K562 (cell line): Measurements from ENCODE around the gene SNRNP70. TPM values are rescaled to one million over a fixed set of nuclear protein-coding genes. Genes with fewer than 3 reads are reported as not detected.

Experiments used
- ARID4B ChIP-seq: sonication (generic); formaldehyde crosslinking; IDR thresholded peaks from 2 replicates; pipeline ENCODE4 v1.8.0; 2022; ENCODE audit warnings: mild to moderate bottlenecking, missing genetic modification reagents
- BRF2 ChIP-seq: IDR thresholded peaks from 3 replicates; pipeline ENCODE4 v1.6.1; 2011; ENCODE audit warnings: borderline replicate concordance, mild to moderate bottlenecking; ENCODE audit not compliant: insufficient read length, insufficient read depth
- FIP1L1 ChIP-seq: fragments of 200-400 bp; formaldehyde crosslinking; IDR thresholded peaks from 2 replicates; pipeline ENCODE4 v1.6.1; 2018; ENCODE audit warnings: mild to moderate bottlenecking, low read depth, low read length; ENCODE audit not compliant: poor library complexity, severe bottlenecking
- FOXJ2 ChIP-seq: fragments of 200-800 bp; sonication (Bioruptor generic); IDR thresholded peaks from 2 replicates; pipeline ENCODE4 v1.6.1; 2016; ENCODE audit warnings: missing genetic modification characterization, missing compliant biosample characterization
- KLF13 ChIP-seq: fragments of 450-650 bp; IDR thresholded peaks from 2 replicates; pipeline ENCODE4 v1.6.1; 2016; ENCODE audit warnings: missing genetic modification characterization, low read depth, mild to moderate bottlenecking, missing compliant biosample characterization, moderate library complexity, borderline replicate concordance
- MCM2 ChIP-seq: fragments of 450-650 bp; IDR thresholded peaks from 2 replicates; pipeline ENCODE4 v1.6.1; 2017; ENCODE audit warnings: low read depth, mild to moderate bottlenecking
- NFATC3 ChIP-seq: fragments of 450-650 bp; IDR thresholded peaks from 2 replicates; pipeline ENCODE4 v1.6.1; 2017; ENCODE audit warnings: mild to moderate bottlenecking
- PRMT5 ChIP-seq: sonication (generic); formaldehyde crosslinking; IDR thresholded peaks from 2 replicates; pipeline ENCODE4 v1.5.0; 2020; ENCODE audit warnings: missing genetic modification reagents
- SRF ChIP-seq, 2 experiments: fragments of 250-450, 450-650 bp in 1 of 2; sonication (Bioruptor Pico) in 1 of 2; sonication (generic) in 1 of 2; formaldehyde crosslinking; IDR thresholded peaks; 2 replicates each; pipeline versions ENCODE4 v1.5.0 to v1.5.1; 2020 to 2022; ENCODE audit warnings: mild to moderate bottlenecking in 1 of 2, missing genetic modification reagents in 1 of 2
- ZKSCAN8 ChIP-seq: fragments of 200-800 bp; sonication (Bioruptor generic); IDR thresholded peaks from 2 replicates; pipeline ENCODE4 v1.6.1; 2016; ENCODE audit warnings: missing genetic modification characterization, missing compliant biosample characterization
- ZNF347 ChIP-seq: fragments of 450-650 bp; formaldehyde crosslinking; IDR thresholded peaks from 2 replicates; pipeline ENCODE4 v1.4.0; 2020; ENCODE audit warnings: low read depth, mild to moderate bottlenecking, moderate library complexity
- polyA plus RNA-seq, 8 experiments: library from polyadenylated mRNA; depleted of rRNA in 4 of 8; stranded (reverse) in 5 of 8; unstranded in 3 of 8; fragments of >200 nt; fragmentation: Nextera tagmentation in 2 of 8; fragmentation: Illumina TruSeq in 1 of 8; extraction: Ambion mirVana in 2 of 8; extraction: Trizol in 1 of 8; gene quantifications; 2 replicates each; pipeline versions ENCODE4 v1.2.1 to v1.2.3, GENCODE V29; 2011 to 2014; ENCODE audit warnings: inconsistent platforms in 1 of 8, missing spikeins in 1 of 8
- total RNA-seq, 7 experiments: library from RNA; depleted of rRNA in 6 of 7; stranded (reverse); fragments of >200 nt in 6 of 7; fragmentation: Illumina TruSeq in 2 of 7; extraction: Trizol in 2 of 7; gene quantifications; 2 replicates each; pipeline versions ENCODE4 v1.2.1 to v1.2.3, GENCODE V29; 2011 to 2021; ENCODE audit warnings: low replicate concordance in 1 of 7
- TF ChIP-seq, protein P1 (sequence below): sonication (generic); formaldehyde crosslinking; IDR thresholded peaks from 2 replicates; pipeline ENCODE4 v1.8.0; 2022; ENCODE audit warnings: mild to moderate bottlenecking, low read depth, missing genetic modification reagents

SNRNP70 gene
- total and polyA plus RNA-seq, 9 of the 15 experiments (the other 6 are each of a cell fraction or from before 2014, with no cell fraction given), result 2.8 to 496 (median 136) TPM

DNA sequence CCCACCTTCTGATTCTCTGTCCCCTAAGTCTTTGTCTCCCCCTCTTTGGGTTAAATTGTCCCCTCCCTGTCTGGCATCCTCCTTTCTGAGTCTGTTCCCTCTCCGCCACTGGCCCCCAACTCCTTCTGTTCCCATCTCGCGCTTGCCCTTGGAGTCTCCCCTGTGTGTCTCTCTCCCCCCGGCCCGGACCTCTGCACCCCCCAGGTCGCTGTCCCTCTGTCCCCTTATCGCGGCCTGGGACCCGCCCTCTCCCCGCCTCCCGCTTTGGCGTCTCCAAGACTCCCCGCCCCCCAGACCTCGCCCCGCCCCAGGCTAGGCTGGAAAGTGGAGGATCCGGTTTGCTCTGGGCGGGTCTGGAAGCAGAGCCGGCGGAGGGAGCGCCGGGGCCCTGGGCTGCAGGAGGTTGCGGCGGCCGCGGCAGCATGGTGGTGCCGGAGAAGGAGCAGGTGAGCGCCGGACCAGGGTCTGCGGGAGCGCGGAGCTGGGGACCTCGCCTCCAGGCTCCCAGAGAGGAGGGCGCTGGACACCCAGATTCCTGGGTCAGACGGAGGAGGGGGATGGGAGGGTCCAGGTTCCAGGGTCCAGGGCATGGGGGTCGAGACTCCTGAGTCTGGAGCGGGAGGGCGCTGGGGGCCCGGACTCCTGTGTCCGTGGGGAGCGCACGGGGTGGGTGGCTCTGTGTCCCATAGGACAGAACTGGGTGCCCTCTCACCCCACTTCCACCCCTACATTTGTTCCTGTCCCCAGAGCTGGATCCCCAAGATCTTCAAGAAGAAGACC, 72.4 kb downstream of the SNRNP70 start, which contains the start of gene TRPM4 (continued):
- TF ChIP-seq KLF13 (tag) (no peak), MCM2 (no peak), PRMT5 (CRISPR knock-in tag) (no peak), ZKSCAN8 (CRISPR knock-in tag) (no peak), ARID4B (CRISPR knock-in tag) (no peak), FIP1L1 (no peak), NFATC3 (no peak), FOXJ2 (tag) (no peak), ZNF347 (CRISPR knock-in tag) (no peak), SRF (CRISPR knock-in tag; IDR thresholded peaks at IDR 0.05) (peak in 1 of 2 experiments; percentile 68; a peak in 1 of 4 replicates), BRF2 (no peak)
- TF ChIP-seq, protein P1, sequence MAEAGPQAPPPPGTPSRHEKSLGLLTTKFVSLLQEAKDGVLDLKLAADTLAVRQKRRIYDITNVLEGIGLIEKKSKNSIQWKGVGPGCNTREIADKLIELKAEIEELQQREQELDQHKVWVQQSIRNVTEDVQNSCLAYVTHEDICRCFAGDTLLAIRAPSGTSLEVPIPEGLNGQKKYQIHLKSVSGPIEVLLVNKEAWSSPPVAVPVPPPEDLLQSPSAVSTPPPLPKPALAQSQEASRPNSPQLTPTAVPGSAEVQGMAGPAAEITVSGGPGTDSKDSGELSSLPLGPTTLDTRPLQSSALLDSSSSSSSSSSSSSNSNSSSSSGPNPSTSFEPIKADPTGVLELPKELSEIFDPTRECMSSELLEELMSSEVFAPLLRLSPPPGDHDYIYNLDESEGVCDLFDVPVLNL (CRISPR knock-in tag), result no peak
